SK-N-SH (cell line): ENCODE results near the gene NGLY1. TPM values are rescaled to one million over a fixed set of nuclear protein-coding genes. Genes with fewer than 3 reads are reported as not detected.

Source experiments
- CTCF ChIA-PET: fragments of 300-600, 350-600 bp; formaldehyde crosslinking; extraction: SDS; loops from one replicate; lab custom pipeline; 2021; lab: Yijun Ruan, JAX
- POLR2A ChIA-PET: fragments of 350-600 bp; sonication (Branson Sonifier 250); formaldehyde crosslinking; extraction: SDS; loops from one replicate; lab custom pipeline; 2020; ENCODE audit warnings: antibody characterized with exemption, inconsistent platforms; lab: Yijun Ruan, JAX
- DNase-seq: peaks from one replicate; pipeline ENCODE4 v3.0.0; 2012
- H2AFZ ChIP-seq: fragments of 200-600 bp; sonication (generic); 2 replicates; pipeline ENCODE4 v1.8.1; 2016; ENCODE audit warnings: antibody characterized with exemption, mild to moderate bottlenecking, low read depth
- H3F3A ChIP-seq: fragments of 200-600 bp; sonication (generic); replicated peaks from 2 replicates; pipeline ENCODE3; 2016; ENCODE audit warnings: antibody characterized with exemption, mild to moderate bottlenecking; ENCODE audit not compliant: insufficient read depth
- H3K27ac ChIP-seq, 2 experiments: fragments of 200-500 bp in 1 of 2; fragments of 200-600 bp in 1 of 2; sonication (Bioruptor generic) in 1 of 2; sonication (generic), shearing (Covaris generic) in 1 of 2; 2 replicates each; pipeline versions ENCODE4 v1.5.1 to v1.6.1; 2014 to 2016; ENCODE audit warnings: low read depth in 2 of 2, inconsistent platforms in 1 of 2, low read length in 1 of 2, mild to moderate bottlenecking in 1 of 2, mixed read lengths in 1 of 2
- H3K27me3 ChIP-seq: fragments of 200-600 bp; sonication (generic), shearing (Covaris generic); 2 replicates; pipeline ENCODE4 v1.6.1; 2016; ENCODE audit warnings: mixed run types; ENCODE audit not compliant: insufficient read depth
- H3K36me3 ChIP-seq, 2 experiments: fragments of 200-500 bp in 1 of 2; fragments of 200-600 bp in 1 of 2; sonication (Bioruptor generic) in 1 of 2; sonication (generic) in 1 of 2; replicated peaks in 1 of 2; 2 replicates each; pipeline versions ENCODE3 to v1.5.1; 2014 to 2016; ENCODE audit warnings: low read length in 1 of 2, mild to moderate bottlenecking in 1 of 2; ENCODE audit not compliant: insufficient read depth in 2 of 2, control insufficient read depth in 1 of 2
- H3K4me1 ChIP-seq, 2 experiments: fragments of 200-500 bp in 1 of 2; fragments of 200-600 bp in 1 of 2; sonication (Bioruptor generic) in 1 of 2; sonication (generic), shearing (Covaris generic) in 1 of 2; 2 replicates each; pipeline versions ENCODE4 v1.5.1 to v1.6.1; 2014 to 2016; ENCODE audit warnings: low read depth in 1 of 2, low read length in 1 of 2, mixed run types in 1 of 2; ENCODE audit not compliant: insufficient read depth in 2 of 2, control insufficient read depth in 1 of 2
- H3K4me2 ChIP-seq: fragments of 200-600 bp; sonication (generic), shearing (Covaris generic); 2 replicates; pipeline ENCODE4 v1.6.1; 2017; ENCODE audit warnings: mixed run types
- H3K4me3 ChIP-seq, 2 experiments: fragments of 200-500 bp in 1 of 2; fragments of 200-600 bp in 1 of 2; sonication (Bioruptor generic) in 1 of 2; sonication (generic), shearing (Covaris generic) in 1 of 2; 2 replicates each; pipeline versions ENCODE4 v1.5.1 to v1.8.1; 2014 to 2016; ENCODE audit warnings: low read depth in 2 of 2, inconsistent platforms in 1 of 2, low read length in 1 of 2, mild to moderate bottlenecking in 1 of 2, mixed read lengths in 1 of 2, moderate library complexity in 1 of 2
- H3K79me2 ChIP-seq: fragments of 200-600 bp; sonication (generic); 2 replicates; pipeline ENCODE4 v1.8.1; 2017; ENCODE audit warnings: mild to moderate bottlenecking; ENCODE audit not compliant: insufficient read depth
- H3K9ac ChIP-seq: fragments of 200-600 bp; sonication (generic); 2 replicates; pipeline ENCODE4 v1.6.1; 2017; ENCODE audit warnings: mixed run types
- H3K9me2 ChIP-seq: fragments of 200-600 bp; sonication (generic); 2 replicates; pipeline ENCODE4 v1.6.1; 2017; ENCODE audit warnings: mixed run types
- H3K9me3 ChIP-seq: fragments of 200-600 bp; sonication (generic); 2 replicates; pipeline ENCODE4 v1.6.1; 2017; ENCODE audit warnings: mixed run types, mild to moderate bottlenecking, moderate library complexity
- H4K20me1 ChIP-seq: fragments of 200-600 bp; sonication (generic); 2 replicates; pipeline ENCODE4 v1.6.1; 2017; ENCODE audit warnings: mild to moderate bottlenecking, mixed run types; ENCODE audit not compliant: insufficient read depth
- CHD2 ChIP-seq: fragments of 150-350 bp; IDR thresholded peaks from 2 replicates; pipeline ENCODE4 v1.6.1; 2018; ENCODE audit warnings: low read length; ENCODE audit not compliant: partially characterized antibody
- EP300 ChIP-seq, 2 experiments: IDR thresholded peaks; 2 replicates each; pipeline versions ENCODE4 v1.4.0 to v1.6.1; 2012; ENCODE audit warnings: borderline replicate concordance in 1 of 2, low read depth in 1 of 2, low read length in 1 of 2
- EZH2phosphoT487 ChIP-seq: fragments of 200-600 bp; sonication (generic); IDR thresholded peaks from 2 replicates; pipeline ENCODE4 v1.6.1; 2017; ENCODE audit warnings: low read depth, mixed run types, mild to moderate bottlenecking, antibody characterized with exemption, moderate library complexity, borderline replicate concordance
- FOSL2 ChIP-seq: IDR thresholded peaks from 2 replicates; pipeline ENCODE4 v1.4.0; 2012; ENCODE audit warnings: low read depth, mild to moderate bottlenecking, moderate library complexity, borderline replicate concordance
- FOXM1 ChIP-seq: IDR thresholded peaks from 2 replicates; pipeline ENCODE4 v1.4.0; 2012; ENCODE audit warnings: low read depth, mild to moderate bottlenecking
- GABPA ChIP-seq: IDR thresholded peaks from 2 replicates; pipeline ENCODE4 v1.4.0; 2012; ENCODE audit warnings: low read depth, mild to moderate bottlenecking
- MEF2A ChIP-seq: IDR thresholded peaks from 2 replicates; pipeline ENCODE4 v1.4.0; 2012; ENCODE audit warnings: low read depth, borderline replicate concordance
- MXI1 ChIP-seq: IDR thresholded peaks from 2 replicates; pipeline ENCODE4 v1.6.1; 2012; ENCODE audit warnings: mild to moderate bottlenecking, low read depth, low read length, improper control_type of control experiment
- NFIC ChIP-seq: IDR thresholded peaks from 2 replicates; pipeline ENCODE4 v1.4.0; 2012; ENCODE audit warnings: borderline replicate concordance
- RAD21 ChIP-seq: IDR thresholded peaks from 2 replicates; pipeline ENCODE4 v1.6.1; 2012; ENCODE audit warnings: mild to moderate bottlenecking, low read length
- RCOR1 ChIP-seq: fragments of 150-350 bp; IDR thresholded peaks from 2 replicates; pipeline ENCODE4 v1.6.1; 2017; ENCODE audit warnings: antibody characterized with exemption, low read length
- RFX5 ChIP-seq: IDR thresholded peaks from 2 replicates; pipeline ENCODE4 v1.6.1; 2012; ENCODE audit warnings: mild to moderate bottlenecking, improper control_type of control experiment, low read length
- SIN3A ChIP-seq: IDR thresholded peaks from 2 replicates; pipeline ENCODE4 v1.6.1; 2012; ENCODE audit warnings: low read depth, mild to moderate bottlenecking, low read length, moderate library complexity, borderline replicate concordance
- TAF1 ChIP-seq: IDR thresholded peaks from 2 replicates; pipeline ENCODE4 v1.6.1; 2012; ENCODE audit warnings: low read depth, mild to moderate bottlenecking, low read length, moderate library complexity, borderline replicate concordance
- TCF12 ChIP-seq: IDR thresholded peaks from 2 replicates; pipeline ENCODE4 v1.4.0; 2012
- TEAD4 ChIP-seq: IDR thresholded peaks from 2 replicates; pipeline ENCODE4 v1.4.0; 2012; ENCODE audit warnings: mild to moderate bottlenecking, borderline replicate concordance; ENCODE audit not compliant: insufficient read depth
- YY1 ChIP-seq: IDR thresholded peaks from 2 replicates; pipeline ENCODE4 v1.4.0; 2012; ENCODE audit warnings: low read depth, mild to moderate bottlenecking
- WGBS: methylation state at CpG from one replicate; pipeline ENCODE4 v1.1.6; 2017; ENCODE audit warnings: low lambda C conversion rate; 5-methylcytosine and 5-hydroxymethylcytosine counted together
- polyA plus RNA-seq, 3 experiments: library from polyadenylated mRNA; depleted of rRNA; stranded (reverse); fragments of >200 nt; gene quantifications; 2 replicates each; pipeline ENCODE4 v1.2.3, GENCODE V29; 2012
- TF ChIP-seq, protein P1 (sequence below): IDR thresholded peaks from 2 replicates; pipeline ENCODE4 v1.4.0; 2012; ENCODE audit warnings: low read depth
- TF ChIP-seq, protein P2 (sequence below): IDR thresholded peaks from 2 replicates; pipeline ENCODE4; 2012
- TF ChIP-seq, protein P3 (sequence below): fragments of 200-600 bp; sonication (generic); IDR thresholded peaks from 2 replicates; pipeline ENCODE4 v1.6.1; 2017; ENCODE audit warnings: antibody characterized with exemption, mild to moderate bottlenecking, moderate library complexity

NGLY1 gene
- polyA plus RNA-seq, 1 of the 3 experiments (the other 2 are of a cell fraction) = 6.0 TPM

- WGBS = 96% methylated on average over 3 of the region's 3 CpGs
- peaks cover 26 to 35% of the 10 kb centered on the region in 2 experiments for H3K36me3 ChIP-seq
Observed at GRCh38 chr3:25725810-25726209, 57.4 kb downstream of the NGLY1 start.

DNA sequence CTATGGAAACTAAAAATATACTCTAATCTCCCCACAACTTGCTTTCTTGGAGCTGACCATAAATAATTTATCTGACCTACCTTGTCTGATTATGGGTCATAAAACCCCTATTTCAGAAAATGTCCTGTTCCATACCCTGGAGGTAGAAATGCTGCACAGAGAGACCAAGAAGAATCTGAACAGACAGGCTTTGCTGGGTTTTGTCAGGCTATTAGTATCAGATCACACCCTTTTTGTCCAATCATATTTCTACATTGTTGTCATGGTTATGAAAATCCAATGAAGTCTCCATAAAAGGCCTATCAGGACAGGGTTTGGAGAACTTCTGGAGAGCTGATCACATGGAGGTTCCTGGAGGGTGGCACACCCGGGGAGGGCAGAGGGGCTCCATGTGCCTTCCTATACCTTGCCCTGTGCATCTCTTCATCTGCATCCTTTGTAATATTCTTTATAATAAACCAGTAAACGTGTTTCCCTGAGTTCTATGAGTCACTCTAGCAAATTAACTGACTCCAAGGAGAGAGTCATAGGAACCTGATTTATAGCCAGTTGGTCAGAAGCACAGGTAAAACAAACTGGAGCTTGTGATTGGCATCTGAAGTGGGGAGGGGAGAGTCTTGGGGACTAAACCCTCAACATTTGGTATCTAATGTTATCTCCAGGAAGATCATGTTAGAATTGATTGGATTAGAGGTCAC, 58.1 kb downstream of the NGLY1 start:
- peaks cover 0 to 2% of the 10 kb centered on the region in 2 experiments; a peak in 2 of 4 replicates for H3K4me1 ChIP-seq
- no peak for DNase-seq
- TF ChIP-seq, protein P1, sequence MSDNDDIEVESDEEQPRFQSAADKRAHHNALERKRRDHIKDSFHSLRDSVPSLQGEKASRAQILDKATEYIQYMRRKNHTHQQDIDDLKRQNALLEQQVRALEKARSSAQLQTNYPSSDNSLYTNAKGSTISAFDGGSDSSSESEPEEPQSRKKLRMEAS = no peak
- TF ChIP-seq FOSL2 (no peak), RAD21 (no peak), CHD2 (no peak), TAF1 (no peak), MEF2A (no peak), YY1 (no peak), RCOR1 (no peak)
- TF ChIP-seq, protein P2, sequence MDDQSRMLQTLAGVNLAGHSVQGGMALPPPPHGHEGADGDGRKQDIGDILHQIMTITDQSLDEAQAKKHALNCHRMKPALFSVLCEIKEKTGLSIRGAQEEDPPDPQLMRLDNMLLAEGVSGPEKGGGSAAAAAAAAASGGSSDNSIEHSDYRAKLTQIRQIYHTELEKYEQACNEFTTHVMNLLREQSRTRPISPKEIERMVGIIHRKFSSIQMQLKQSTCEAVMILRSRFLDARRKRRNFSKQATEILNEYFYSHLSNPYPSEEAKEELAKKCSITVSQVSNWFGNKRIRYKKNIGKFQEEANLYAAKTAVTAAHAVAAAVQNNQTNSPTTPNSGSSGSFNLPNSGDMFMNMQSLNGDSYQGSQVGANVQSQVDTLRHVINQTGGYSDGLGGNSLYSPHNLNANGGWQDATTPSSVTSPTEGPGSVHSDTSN = no peak
- TF ChIP-seq, protein P3, sequence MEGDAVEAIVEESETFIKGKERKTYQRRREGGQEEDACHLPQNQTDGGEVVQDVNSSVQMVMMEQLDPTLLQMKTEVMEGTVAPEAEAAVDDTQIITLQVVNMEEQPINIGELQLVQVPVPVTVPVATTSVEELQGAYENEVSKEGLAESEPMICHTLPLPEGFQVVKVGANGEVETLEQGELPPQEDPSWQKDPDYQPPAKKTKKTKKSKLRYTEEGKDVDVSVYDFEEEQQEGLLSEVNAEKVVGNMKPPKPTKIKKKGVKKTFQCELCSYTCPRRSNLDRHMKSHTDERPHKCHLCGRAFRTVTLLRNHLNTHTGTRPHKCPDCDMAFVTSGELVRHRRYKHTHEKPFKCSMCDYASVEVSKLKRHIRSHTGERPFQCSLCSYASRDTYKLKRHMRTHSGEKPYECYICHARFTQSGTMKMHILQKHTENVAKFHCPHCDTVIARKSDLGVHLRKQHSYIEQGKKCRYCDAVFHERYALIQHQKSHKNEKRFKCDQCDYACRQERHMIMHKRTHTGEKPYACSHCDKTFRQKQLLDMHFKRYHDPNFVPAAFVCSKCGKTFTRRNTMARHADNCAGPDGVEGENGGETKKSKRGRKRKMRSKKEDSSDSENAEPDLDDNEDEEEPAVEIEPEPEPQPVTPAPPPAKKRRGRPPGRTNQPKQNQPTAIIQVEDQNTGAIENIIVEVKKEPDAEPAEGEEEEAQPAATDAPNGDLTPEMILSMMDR = no peak
- no peak overlapping the region for H2AFZ ChIP-seq
- H3K36me3 ChIP-seq = peaks cover 26 to 35% of the 10 kb centered on the region in 2 experiments
- WGBS = 76% methylated on average over 2 of the region's 2 CpGs
- POLR2A ChIA-PET = no interaction called here
- no peaks in the 10 kb centered on the region for H3K27me3 ChIP-seq
- H3K4me2 ChIP-seq = no peak overlapping the region
- no peaks in the 10 kb centered on the region for H4K20me1 ChIP-seq
- no peaks in the 10 kb centered on the region for H3K9me3 ChIP-seq
- no peaks in the 10 kb centered on the region for H3K9me2 ChIP-seq
- no peak overlapping the region for H3K27ac ChIP-seq
- CTCF ChIA-PET = no interaction called here
- no peak overlapping the region for H3K9ac ChIP-seq
- no peak overlapping the region for H3K4me3 ChIP-seq
- H3K79me2 ChIP-seq = no peaks in the 10 kb centered on the region
- H3F3A ChIP-seq = no peaks in the 10 kb centered on the region

More at GRCh38 chr3:25725810-25726209, 57.4 kb downstream of the NGLY1 start:
- Histone ChIP-seq H3K4me2 (no peak overlapping the region), H3F3A (no peaks in the 10 kb centered on the region), H3K4me1 (peaks cover 0 to 2% of the 10 kb centered on the region in 2 experiments; a peak in 2 of 4 replicates), H3K27ac (no peak overlapping the region), H3K79me2 (no peaks in the 10 kb centered on the region), H3K9me3 (no peaks in the 10 kb centered on the region), H3K27me3 (no peaks in the 10 kb centered on the region), H3K9ac (no peak overlapping the region), H3K9me2 (no peaks in the 10 kb centered on the region), H2AFZ (no peak overlapping the region), H3K4me3 (no peak overlapping the region), H4K20me1 (no peaks in the 10 kb centered on the region)
- TF ChIP-seq, protein P1 = no peak
- TF ChIP-seq TCF12 (no peak), EP300 (IDR thresholded peaks at IDR 0.05; ENCODE audit: borderline replicate concordance in 1 of 2, low read depth in 1 of 2, low read length in 1 of 2) (no peak), FOSL2 (no peak), EZH2phosphoT487 (no peak), TAF1 (no peak), NFIC (no peak), FOXM1 (no peak), MXI1 (no peak), YY1 (no peak), RFX5 (no peak), SIN3A (no peak), TEAD4 (no peak), GABPA (no peak)
- TF ChIP-seq, protein P3 = no peak
- TF ChIP-seq, protein P2 = no peak
- no peak for DNase-seq
- ChIA-PET POLR2A (no interaction called here), CTCF (no interaction called here)
